ENCODE results near the gene COL6A1. TPM values are rescaled to one million over a fixed set of nuclear protein-coding genes. Genes with fewer than 3 reads are reported as not detected.
A peak's percentile ranks its signal among the peaks of the same experiment; 100 is the strongest.

COL6A1 gene
- total RNA-seq, 1 donor from 2014 or later, result 148 TPM

DNA sequence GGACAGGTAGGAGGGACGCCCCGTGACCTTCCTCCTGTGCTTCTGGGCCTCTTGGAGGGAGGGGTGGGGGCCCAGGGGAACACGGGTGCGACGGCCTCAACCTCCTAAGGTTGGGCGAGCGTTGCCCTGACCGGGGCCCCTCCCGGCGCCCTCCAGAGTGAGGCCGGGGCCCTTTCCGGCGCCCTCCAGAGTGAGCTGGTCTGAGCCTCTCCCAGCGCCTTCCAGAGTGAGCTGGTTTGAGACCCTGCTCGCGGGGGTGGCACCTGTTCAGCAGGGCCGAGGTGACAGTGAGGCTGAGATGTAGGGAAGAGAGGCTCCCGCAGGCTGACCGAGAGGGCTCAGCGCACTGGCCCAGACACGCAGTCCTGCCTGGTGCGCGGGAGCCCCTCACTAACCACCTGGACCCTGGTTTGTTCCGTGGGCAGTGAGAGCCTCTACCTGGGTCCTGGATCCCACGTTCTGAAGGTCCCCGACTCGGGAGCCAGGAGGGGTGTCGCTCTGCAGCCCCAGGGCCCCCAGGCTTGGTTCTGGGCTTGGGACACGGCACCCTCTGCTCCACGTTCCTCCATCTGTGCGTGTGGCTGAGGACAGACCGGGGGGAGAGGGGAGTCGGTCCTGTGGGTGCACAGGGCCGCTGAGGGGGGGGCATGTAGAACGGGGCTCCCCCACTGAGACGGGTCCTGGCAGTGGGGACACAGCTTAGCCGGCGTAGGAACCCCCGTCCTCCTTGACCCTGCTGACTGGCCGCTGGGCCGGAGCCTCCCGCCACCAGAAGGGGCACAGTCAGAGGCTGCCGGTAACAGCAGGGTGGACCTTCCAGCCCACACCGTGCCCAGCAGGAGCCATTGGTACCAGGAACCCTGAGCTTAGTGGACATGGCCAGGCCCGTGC lies 1.4 kb downstream of the COL6A1 start:
- ATAC-seq, result no peak
- peaks cover 13% of the 10 kb centered on the region for H3K4me1 ChIP-seq
- H3K9me3 ChIP-seq, result no peaks in the 10 kb centered on the region

GRCh38 chr21:45983649-45983965 lies 2.0 kb downstream of the COL6A1 start:
- Histone ChIP-seq H3K4me1 (peaks cover 13% of the 10 kb centered on the region), H3K36me3 (peaks cover 11% of the 10 kb centered on the region), H3K4me3 (peak overlapping the region; percentile 73), H3K27me3 (ENCODE audit: low read depth) (peaks cover 6% of the 10 kb centered on the region), H3K9me3 (no peaks in the 10 kb centered on the region), H3K27ac (peak overlapping the region; percentile 49)
- no peak for DNase-seq
- TF ChIP-seq, protein P1, sequence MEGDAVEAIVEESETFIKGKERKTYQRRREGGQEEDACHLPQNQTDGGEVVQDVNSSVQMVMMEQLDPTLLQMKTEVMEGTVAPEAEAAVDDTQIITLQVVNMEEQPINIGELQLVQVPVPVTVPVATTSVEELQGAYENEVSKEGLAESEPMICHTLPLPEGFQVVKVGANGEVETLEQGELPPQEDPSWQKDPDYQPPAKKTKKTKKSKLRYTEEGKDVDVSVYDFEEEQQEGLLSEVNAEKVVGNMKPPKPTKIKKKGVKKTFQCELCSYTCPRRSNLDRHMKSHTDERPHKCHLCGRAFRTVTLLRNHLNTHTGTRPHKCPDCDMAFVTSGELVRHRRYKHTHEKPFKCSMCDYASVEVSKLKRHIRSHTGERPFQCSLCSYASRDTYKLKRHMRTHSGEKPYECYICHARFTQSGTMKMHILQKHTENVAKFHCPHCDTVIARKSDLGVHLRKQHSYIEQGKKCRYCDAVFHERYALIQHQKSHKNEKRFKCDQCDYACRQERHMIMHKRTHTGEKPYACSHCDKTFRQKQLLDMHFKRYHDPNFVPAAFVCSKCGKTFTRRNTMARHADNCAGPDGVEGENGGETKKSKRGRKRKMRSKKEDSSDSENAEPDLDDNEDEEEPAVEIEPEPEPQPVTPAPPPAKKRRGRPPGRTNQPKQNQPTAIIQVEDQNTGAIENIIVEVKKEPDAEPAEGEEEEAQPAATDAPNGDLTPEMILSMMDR (IDR thresholded peaks at IDR 0.05), result no peak
- intact Hi-C loops (cut with DNase I), result no loop called here
- no peak for ATAC-seq

More for the DNA sequence above, 1.4 kb downstream of the COL6A1 start:
- Histone ChIP-seq H3K27ac (peak overlapping the region; percentile 76), H3K27me3 (ENCODE audit: low read depth) (peaks cover 6% of the 10 kb centered on the region), H3K4me3 (peak overlapping the region; percentile 73), H3K36me3 (peaks cover 11% of the 10 kb centered on the region)
- peak; percentile 46 for DNase-seq
- TF ChIP-seq, protein P1 (IDR thresholded peaks at IDR 0.05), result no peak
- intact Hi-C loops (cut with DNase I), result no loop called here

DNA sequence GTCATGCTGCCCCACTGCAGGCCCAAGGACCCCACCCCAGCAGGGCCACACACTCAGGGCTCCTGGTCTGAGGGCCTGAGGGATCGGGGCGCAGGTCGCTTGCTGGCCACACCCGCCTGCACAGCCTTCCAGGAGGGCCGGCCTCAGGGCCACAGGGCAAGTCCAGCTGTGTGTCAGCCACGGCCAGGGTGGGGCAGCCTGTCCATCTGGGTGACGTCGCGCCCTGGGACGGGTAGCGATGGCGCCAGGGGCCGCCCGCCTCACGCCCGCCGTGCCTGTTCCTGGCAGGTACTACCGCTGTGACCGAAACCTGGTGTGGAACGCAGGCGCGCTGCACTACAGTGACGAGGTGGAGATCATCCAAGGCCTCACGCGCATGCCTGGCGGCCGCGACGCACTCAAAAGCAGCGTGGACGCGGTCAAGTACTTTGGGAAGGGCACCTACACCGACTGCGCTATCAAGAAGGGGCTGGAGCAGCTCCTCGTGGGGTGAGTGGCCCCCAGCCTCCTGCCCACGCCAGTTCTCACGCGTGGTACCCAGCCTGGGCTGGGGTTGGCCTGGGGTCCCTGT lies 2.5 kb downstream of the COL6A1 start:
- no peak for ATAC-seq
- intact Hi-C loops (cut with DNase I), result no loop called here
- Histone ChIP-seq H3K27ac (peak overlapping the region; percentile 49), H3K27me3 (ENCODE audit: low read depth) (peaks cover 6% of the 10 kb centered on the region), H3K9me3 (no peaks in the 10 kb centered on the region), H3K36me3 (peaks cover 13% of the 10 kb centered on the region), H3K4me3 (peak overlapping the region; percentile 73), H3K4me1 (peaks cover 13% of the 10 kb centered on the region)
- peak; percentile 49 for DNase-seq
- TF ChIP-seq, protein P1 (IDR thresholded peaks at IDR 0.05), result no peak

DNA sequence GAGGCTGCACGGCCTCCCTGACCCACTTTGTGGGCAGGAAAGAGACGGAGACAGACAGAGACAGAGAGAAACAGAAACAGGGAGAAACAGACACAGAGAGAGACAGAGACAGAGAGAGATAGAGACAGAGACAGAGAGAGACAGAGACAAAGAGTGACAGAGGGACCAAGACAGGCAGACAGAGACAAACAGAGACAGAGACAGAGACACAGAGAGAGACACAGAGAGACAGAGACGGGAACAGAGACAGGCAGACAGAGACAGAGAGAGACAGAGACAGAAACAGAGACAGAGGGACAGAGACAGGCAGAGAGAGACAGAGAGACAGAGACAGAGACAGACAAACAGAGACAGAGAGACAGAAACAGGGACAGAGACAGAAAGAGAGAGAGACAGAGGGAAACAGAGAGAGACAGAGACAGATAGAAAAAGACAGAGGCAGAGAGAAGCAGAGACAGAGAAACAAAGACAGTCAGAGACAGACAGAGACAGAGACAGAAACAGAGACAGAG lies 3.1 kb downstream of the COL6A1 start:
- intact Hi-C loops (cut with DNase I), result no loop called here
- Histone ChIP-seq H3K27me3 (ENCODE audit: low read depth) (peaks cover 4% of the 10 kb centered on the region), H3K4me3 (no peak overlapping the region), H3K36me3 (peaks cover 19% of the 10 kb centered on the region), H3K9me3 (no peaks in the 10 kb centered on the region), H3K27ac (peak overlapping the region; percentile 49), H3K4me1 (peaks cover 13% of the 10 kb centered on the region)
- DNase-seq, result no peak
- ATAC-seq, result no peak
- TF ChIP-seq, protein P1 (IDR thresholded peaks at IDR 0.05), result no peak

DNA sequence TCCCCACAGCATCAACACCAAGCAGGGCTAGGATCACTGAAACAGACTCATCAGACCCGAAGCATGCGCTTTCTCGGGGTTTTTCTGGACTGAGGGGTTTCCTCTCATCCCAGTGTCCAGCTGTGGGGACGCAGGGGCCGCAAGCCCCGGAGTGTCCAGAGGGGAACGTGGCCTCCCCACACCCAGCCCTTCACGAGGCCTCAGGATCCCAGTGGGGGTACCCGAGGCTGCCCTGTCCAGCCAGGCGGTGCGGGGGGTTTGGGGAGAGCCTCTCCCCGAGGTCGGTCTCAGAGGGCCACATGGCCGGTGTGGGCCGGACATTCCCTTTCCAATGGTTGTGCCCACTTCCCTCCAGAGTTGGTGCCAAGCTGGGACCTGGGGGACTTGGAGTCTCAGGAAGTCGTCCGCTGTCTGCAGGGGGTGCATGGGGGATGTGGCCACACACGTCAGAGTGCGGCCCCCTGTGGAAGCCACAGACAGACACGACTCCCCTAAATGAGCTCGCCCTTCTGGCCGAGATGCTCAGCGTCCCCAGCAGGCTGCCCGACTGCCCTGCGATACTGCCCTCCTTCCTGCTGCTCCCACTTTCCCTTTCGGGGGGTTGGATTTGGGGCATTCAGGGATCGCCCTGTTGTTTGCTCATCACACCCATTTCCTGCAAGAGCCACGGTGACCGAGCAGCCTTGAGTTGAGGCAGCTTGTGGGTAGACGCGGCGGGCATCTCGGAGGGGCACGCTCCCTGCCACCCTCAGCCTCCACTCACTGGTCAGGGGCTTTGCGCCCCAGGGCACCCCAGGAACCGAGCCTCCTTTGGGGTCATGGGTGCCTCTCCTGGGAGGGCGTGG lies 4.1 kb downstream of the COL6A1 start:
- H3K27ac ChIP-seq, result no peak overlapping the region
- no peaks in the 10 kb centered on the region for H3K9me3 ChIP-seq
- ATAC-seq, result no peak
- H3K4me1 ChIP-seq, result peaks cover 13% of the 10 kb centered on the region
- H3K4me3 ChIP-seq, result no peak overlapping the region
- DNase-seq, result peak; percentile 43
- peaks cover 3% of the 10 kb centered on the region for H3K27me3 ChIP-seq (ENCODE audit: low read depth)
- TF ChIP-seq, protein P1 (IDR thresholded peaks at IDR 0.05), result no peak
- H3K36me3 ChIP-seq, result peaks cover 23% of the 10 kb centered on the region
- intact Hi-C loops (cut with DNase I), result no loop called here

All from lower lobe of right lung (tissue), 2 donors.